ENCODE data around the gene SDF2L1. TPM values are rescaled to one million over a fixed set of nuclear protein-coding genes. Genes with fewer than 3 reads are reported as not detected.

The SDF2L1 gene
- total RNA-seq, 1 donor = 22.0 TPM

DNA sequence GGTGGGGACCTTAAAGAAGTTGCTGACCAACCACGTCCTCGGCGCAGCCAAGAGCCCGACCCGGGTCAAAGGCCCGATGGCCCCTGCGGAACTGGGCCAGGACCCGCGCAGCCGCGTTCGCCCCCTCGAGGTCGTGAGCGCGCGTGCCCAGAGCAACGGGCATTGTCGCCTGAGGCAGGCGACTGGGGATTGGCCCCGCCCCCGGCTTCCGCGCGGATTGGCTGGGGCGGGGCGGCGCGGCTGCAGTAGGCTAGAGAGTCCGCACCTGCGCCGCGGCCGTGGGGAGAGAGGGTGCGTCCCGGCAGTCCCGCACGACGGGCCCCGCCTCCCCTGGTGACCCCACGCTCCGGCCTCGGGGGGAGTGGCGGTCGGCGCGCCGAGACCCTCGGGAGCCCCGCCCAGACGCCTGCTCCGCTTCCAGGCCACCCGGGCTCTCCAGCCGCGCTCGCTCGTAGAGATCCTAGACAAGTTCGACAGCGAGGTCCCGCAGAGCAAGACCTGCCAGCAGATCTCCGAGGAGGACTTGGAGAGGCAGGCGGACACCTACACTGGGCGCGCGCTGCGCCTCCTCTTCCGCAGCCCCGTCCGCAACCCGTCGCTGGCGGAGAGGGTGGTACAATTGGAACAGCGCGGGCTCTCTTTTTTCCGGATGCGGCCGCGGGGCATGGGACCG lies 15.4 kb downstream of the SDF2L1 start:
- DNase-seq (ENCODE audit: low read depth) = peak; percentile 33
- peak overlapping the region; percentile 64 for H3K4me3 ChIP-seq (ENCODE audit: low read depth, low read length)
- TF ChIP-seq, protein P1, sequence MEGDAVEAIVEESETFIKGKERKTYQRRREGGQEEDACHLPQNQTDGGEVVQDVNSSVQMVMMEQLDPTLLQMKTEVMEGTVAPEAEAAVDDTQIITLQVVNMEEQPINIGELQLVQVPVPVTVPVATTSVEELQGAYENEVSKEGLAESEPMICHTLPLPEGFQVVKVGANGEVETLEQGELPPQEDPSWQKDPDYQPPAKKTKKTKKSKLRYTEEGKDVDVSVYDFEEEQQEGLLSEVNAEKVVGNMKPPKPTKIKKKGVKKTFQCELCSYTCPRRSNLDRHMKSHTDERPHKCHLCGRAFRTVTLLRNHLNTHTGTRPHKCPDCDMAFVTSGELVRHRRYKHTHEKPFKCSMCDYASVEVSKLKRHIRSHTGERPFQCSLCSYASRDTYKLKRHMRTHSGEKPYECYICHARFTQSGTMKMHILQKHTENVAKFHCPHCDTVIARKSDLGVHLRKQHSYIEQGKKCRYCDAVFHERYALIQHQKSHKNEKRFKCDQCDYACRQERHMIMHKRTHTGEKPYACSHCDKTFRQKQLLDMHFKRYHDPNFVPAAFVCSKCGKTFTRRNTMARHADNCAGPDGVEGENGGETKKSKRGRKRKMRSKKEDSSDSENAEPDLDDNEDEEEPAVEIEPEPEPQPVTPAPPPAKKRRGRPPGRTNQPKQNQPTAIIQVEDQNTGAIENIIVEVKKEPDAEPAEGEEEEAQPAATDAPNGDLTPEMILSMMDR (IDR thresholded peaks at IDR 0.05; ENCODE audit: insufficient read depth, low read depth, low read length) = no peak

DNA sequence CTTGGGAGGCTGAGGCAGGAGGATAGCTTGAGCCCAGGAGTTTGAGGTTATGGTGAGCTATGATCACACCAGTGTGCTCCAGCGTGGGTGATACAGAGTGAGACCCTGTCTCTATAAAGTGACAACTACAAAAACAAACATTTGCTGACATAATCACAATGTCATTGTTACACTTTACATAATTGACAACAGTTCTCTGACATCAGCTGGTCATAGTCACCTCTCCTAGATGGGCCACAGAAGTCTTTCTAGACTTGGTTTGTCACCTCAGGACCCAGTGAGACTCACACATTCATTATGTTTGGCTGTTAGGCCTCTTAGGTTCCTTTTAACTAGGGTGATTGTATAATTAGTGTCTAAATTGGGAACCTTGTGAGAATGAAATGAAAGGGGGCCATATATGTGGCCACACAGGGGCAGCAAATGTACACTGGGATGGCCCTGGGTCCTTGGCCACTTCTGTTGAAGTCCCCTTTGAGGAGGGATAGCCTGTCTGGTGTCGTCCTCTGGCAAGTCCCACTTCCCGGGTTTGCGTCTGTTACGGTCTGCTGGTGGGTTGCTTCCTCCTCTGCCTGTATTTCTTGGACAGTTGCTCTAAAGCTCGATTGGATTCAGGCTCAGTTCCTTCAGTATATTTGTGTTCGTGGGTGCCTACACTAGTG lies 17.9 kb downstream of the SDF2L1 start:
- H3K4me3 ChIP-seq (ENCODE audit: low read depth, low read length) = no peak overlapping the region
- no peak for DNase-seq (ENCODE audit: low read depth)
- TF ChIP-seq, protein P1 (IDR thresholded peaks at IDR 0.05; ENCODE audit: insufficient read depth, low read depth, low read length) = no peak

DNA sequence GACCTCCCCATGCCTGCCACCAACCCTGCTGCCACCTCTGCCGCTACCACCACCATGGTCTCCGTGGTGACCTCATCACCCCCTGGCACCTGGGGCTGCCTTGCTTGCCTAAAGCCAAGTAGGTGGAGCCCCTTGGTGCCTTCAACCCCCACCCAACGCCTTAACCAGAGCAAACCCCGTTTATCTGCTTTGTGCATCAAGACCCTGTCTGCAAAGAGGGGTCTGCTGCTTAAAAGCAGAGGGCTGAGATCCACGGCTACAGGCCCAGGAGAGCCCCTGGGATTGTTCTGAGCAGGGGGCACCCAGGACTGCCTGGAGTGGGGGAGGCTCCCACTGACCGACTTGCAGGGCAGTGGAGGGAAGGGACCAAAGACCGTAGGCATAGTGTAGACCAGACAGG lies 18.8 kb downstream of the SDF2L1 start:
- no peak for DNase-seq (ENCODE audit: low read depth)
- H3K4me3 ChIP-seq (ENCODE audit: low read depth, low read length) = no peak overlapping the region
- TF ChIP-seq, protein P1 (IDR thresholded peaks at IDR 0.05; ENCODE audit: insufficient read depth, low read depth, low read length) = no peak

DNA sequence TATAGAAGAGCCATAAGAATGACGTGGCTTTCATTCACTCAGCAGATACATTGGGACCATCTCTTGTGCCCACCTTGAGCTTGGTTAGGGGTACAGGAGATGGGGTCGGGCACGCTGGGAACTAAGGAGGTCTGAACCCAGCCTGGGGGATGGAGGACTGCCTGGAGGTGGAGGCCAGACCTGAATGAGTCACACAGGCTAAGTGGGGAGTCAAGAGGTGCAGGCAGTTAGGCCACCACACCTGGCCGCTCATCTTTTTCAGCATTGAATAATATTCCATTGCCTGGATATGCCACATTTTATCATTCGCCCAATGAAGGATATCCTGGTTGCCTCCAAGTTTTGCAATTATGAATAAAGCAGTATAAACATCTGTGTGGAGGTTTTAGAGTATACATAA lies 19.9 kb downstream of the SDF2L1 start:
- no peak for DNase-seq (ENCODE audit: low read depth)
- H3K4me3 ChIP-seq (ENCODE audit: low read depth, low read length) = no peak overlapping the region
- TF ChIP-seq, protein P1 (IDR thresholded peaks at IDR 0.05; ENCODE audit: insufficient read depth, low read depth, low read length) = no peak

DNA sequence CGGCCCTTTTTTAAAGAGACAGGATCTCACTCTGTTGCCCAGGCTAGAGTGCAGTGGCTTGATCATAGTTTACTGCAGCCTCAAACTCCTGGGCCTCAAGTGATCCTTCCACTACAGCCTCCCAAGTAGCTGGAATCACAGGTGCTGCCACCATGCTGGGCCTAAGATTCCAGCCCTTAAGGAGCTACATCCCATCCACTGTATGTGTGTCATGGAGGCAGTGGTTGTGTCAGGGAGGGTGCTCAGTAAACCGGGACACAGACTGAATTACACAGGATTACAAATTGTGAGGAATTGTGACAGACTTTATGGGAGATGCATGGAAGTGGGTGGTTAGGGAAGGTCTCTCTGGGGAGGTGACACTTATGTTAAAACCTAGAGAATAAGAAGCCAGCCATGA lies 21.6 kb downstream of the SDF2L1 start:
- no peak for DNase-seq (ENCODE audit: low read depth)
- H3K4me3 ChIP-seq (ENCODE audit: low read depth, low read length) = no peak overlapping the region
- TF ChIP-seq, protein P1 (IDR thresholded peaks at IDR 0.05; ENCODE audit: insufficient read depth, low read depth, low read length) = no peak

DNA sequence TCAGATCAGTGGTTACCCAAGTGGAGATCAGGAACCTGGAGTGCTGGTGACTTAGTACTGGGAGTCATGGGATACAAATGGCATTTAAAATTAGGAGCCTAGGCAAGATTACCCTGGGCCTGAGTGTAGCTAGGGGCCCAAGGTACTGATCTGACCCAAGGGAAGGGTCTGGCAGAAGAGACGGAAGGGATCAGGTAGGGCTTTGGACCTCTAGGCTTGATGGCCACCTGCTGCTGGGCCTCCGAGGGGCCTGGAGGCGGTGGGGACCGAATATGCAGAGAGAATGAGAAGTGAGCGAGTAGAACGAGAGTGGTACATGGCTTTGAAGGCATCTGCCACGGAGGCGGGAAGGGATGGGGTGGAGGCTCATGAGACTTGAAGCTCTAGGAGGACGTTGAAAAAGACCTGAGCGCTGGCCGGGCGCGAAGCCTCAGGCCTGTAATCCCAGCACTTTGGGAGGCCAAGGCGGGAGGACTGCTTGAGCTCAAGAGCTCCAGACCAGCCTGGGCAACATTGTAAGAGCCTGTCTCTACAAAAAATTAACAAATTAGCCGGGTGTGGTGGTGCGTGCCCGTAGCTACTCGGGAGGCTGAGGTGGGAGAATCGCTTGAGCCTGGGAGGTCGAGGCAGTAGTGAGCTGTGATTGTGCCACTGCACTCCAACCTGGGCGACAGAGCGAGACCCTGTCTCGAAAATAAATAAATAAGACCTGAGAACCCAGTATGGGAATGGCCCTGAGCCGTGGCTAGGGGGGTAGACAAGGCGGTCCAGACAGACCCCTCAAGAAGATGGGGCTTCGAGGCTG lies 23.1 kb downstream of the SDF2L1 start:
- H3K4me3 ChIP-seq (ENCODE audit: low read depth, low read length) = peak overlapping the region; percentile 71
- TF ChIP-seq, protein P1 (IDR thresholded peaks at IDR 0.05; ENCODE audit: insufficient read depth, low read depth, low read length) = no peak
- no peak for DNase-seq (ENCODE audit: low read depth)
